K562 (cell line): ENCODE results near the gene PTH1R. TPM values are rescaled to one million over a fixed set of nuclear protein-coding genes. Genes with fewer than 3 reads are reported as not detected.
A peak's percentile ranks its signal among the peaks of the same experiment; 100 is the strongest.

Source experiments
- ATAC-seq: fragments of 200-7000 bp; cut with Tn5 transposase; 3 replicates; pipeline ENCODE4 v1.9.1; 2020; ENCODE audit warnings: moderate library complexity
- BruUV-seq: library from RNA; stranded (reverse); fragments of 400-500 nt; replicated peaks from 2 replicates; lab custom pipeline; 2021; lab: Mats Ljungman, UMichigan
- CTCF ChIA-PET: fragments of 300-600 bp; formaldehyde crosslinking; extraction: SDS; loops from one replicate; lab custom pipeline; 2021; ENCODE audit warnings: low intra/inter-chr PET ratio; lab: Yijun Ruan, JAX
- POLR2A ChIA-PET: fragments of 300-600, 350-650 bp; sonication (Branson Sonifier 250); formaldehyde crosslinking; extraction: SDS; loops from one replicate; lab custom pipeline; 2021; ENCODE audit warnings: antibody characterized with exemption, inconsistent platforms; lab: Yijun Ruan, JAX
- DNase-seq, 4 experiments: peaks; one replicate each; pipeline versions ENCODE4 v3.0.0 to v3.0.0-alpha.2; 2011 to 2018; ENCODE audit warnings: low spot score in 3 of 4, mixed read lengths in 3 of 4; ENCODE audit errors: extremely low read depth in 1 of 4
- FAIRE-seq: peaks from 2 replicates; lab custom pipeline; 2011; peaks lifted over from hg19 to GRCh38; lab: Jason Lieb, UNC
- H2AFZ ChIP-seq: 2 replicates; pipeline ENCODE4 v1.6.0; 2011; ENCODE audit warnings: low read depth, low read length, control low read depth, inconsistent platforms
- H3K27ac ChIP-seq: fragments of 200-600 bp; 3 replicates; pipeline ENCODE4 v1.8.0; 2011; ENCODE audit warnings: low read depth, mild to moderate bottlenecking, control low read depth, inconsistent platforms, low read length, moderate library complexity, mixed read lengths; ENCODE audit errors: extremely low read depth
- H3K27me3 ChIP-seq, 2 experiments: fragments of 300-600 bp in 1 of 2; 2 replicates in 1 of 2; 3 replicates in 1 of 2; pipeline versions ENCODE4 v1.6.0 to v1.8.0; 2011; ENCODE audit warnings: inconsistent platforms in 2 of 2, low read length in 2 of 2, mild to moderate bottlenecking in 1 of 2, mixed read lengths in 1 of 2, moderate library complexity in 1 of 2; ENCODE audit not compliant: control insufficient read depth in 2 of 2, insufficient read depth in 2 of 2
- H3K36me3 ChIP-seq: fragments of 300-600 bp; 3 replicates; pipeline ENCODE4 v1.8.0; 2011; ENCODE audit warnings: mild to moderate bottlenecking, low read length, inconsistent platforms; ENCODE audit not compliant: control insufficient read depth, insufficient read depth
- H3K4me1 ChIP-seq, 2 experiments: fragments of 200-600 bp in 1 of 2; replicated peaks in 1 of 2; 2 replicates in 1 of 2; 3 replicates in 1 of 2; pipeline versions ENCODE4 v1.5.1 to v1.8.0; 2011; ENCODE audit warnings: inconsistent platforms in 2 of 2, low read length in 2 of 2, mild to moderate bottlenecking in 1 of 2, mixed read lengths in 1 of 2, moderate library complexity in 1 of 2; ENCODE audit not compliant: control insufficient read depth in 2 of 2, insufficient read depth in 2 of 2
- H3K4me2 ChIP-seq: 2 replicates; pipeline ENCODE4 v1.6.1; 2011; ENCODE audit warnings: low read length, control low read depth, inconsistent platforms, mixed read lengths; ENCODE audit not compliant: insufficient read depth
- H3K4me3 ChIP-seq: fragments of 200-600 bp; sonication (generic), shearing (Covaris generic); 2 replicates; pipeline ENCODE4 v1.5.1; 2016; ENCODE audit warnings: control low read depth, inconsistent platforms
- H3K79me2 ChIP-seq: fragments of 200-600 bp; 3 replicates; pipeline ENCODE4 v1.8.0; 2011; ENCODE audit warnings: low read length, inconsistent platforms; ENCODE audit not compliant: control insufficient read depth, insufficient read depth
- H3K9ac ChIP-seq, 2 experiments: 2 replicates each; pipeline versions ENCODE4 v1.6.0 to v1.6.1; 2011; ENCODE audit warnings: low read depth in 2 of 2, low read length in 2 of 2, control low read depth in 1 of 2, inconsistent platforms in 1 of 2, mild to moderate bottlenecking in 1 of 2, mixed read lengths in 1 of 2; ENCODE audit not compliant: insufficient read depth in 1 of 2
- H3K9me1 ChIP-seq: one replicate; pipeline ENCODE4 v1.6.0; 2011; ENCODE audit warnings: inconsistent platforms, mild to moderate bottlenecking, low read length, moderate library complexity; ENCODE audit not compliant: control insufficient read depth, insufficient read depth
- H3K9me3 ChIP-seq: replicated peaks from 2 replicates; pipeline ENCODE4 v1.5.1; 2011; ENCODE audit warnings: low read depth, low read length, inconsistent platforms; ENCODE audit not compliant: control insufficient read depth, insufficient read depth
- H4K20me1 ChIP-seq: replicated peaks from 2 replicates; pipeline ENCODE4 v1.6.1; 2011; ENCODE audit warnings: low read length, inconsistent platforms, mixed read lengths; ENCODE audit not compliant: control insufficient read depth, insufficient read depth
- CTCFL ChIP-seq: IDR thresholded peaks from 2 replicates; pipeline ENCODE4 v1.6.1; 2011; ENCODE audit warnings: borderline replicate concordance, low read depth, mild to moderate bottlenecking, moderate library complexity, low read length; ENCODE audit not compliant: insufficient read depth, poor library complexity, severe bottlenecking
- ELF4 ChIP-seq: fragments of 450-650 bp; formaldehyde crosslinking; IDR thresholded peaks from 2 replicates; pipeline ENCODE4 v1.4.0; 2022; ENCODE audit warnings: missing genetic modification characterization
- NCOR1 ChIP-seq: fragments of 450-650 bp; IDR thresholded peaks from 2 replicates; pipeline ENCODE4 v1.6.1; 2016; ENCODE audit warnings: mild to moderate bottlenecking, moderate library complexity
- POLR2G ChIP-seq: fragments of 200-400 bp; formaldehyde crosslinking; IDR thresholded peaks from 2 replicates; pipeline ENCODE4 v1.6.1; 2017; ENCODE audit warnings: low read depth, mild to moderate bottlenecking, antibody characterized with exemption, low read length, moderate library complexity
- PTTG1 ChIP-seq: fragments of 450-650 bp; IDR thresholded peaks from 2 replicates; pipeline ENCODE4 v1.6.1; 2016; ENCODE audit warnings: low read depth, mild to moderate bottlenecking, missing genetic modification characterization, missing compliant biosample characterization
- SAFB ChIP-seq: fragments of 200-400 bp; formaldehyde crosslinking; IDR thresholded peaks from 2 replicates; pipeline ENCODE4 v1.6.1; 2017; ENCODE audit warnings: low read depth, low read length, borderline replicate concordance
- SOX6 ChIP-seq: fragments of 450-650 bp; IDR thresholded peaks from 2 replicates; pipeline ENCODE4 v1.6.1; 2014; ENCODE audit warnings: mild to moderate bottlenecking
- TFAM ChIP-seq: fragments of 250-450 bp; sonication (Bioruptor Pico); conservative IDR thresholded peaks from 2 replicates; pipeline ENCODE4 v1.5.0; 2021; ENCODE audit warnings: mild to moderate bottlenecking, moderate library complexity
- U2AF1 ChIP-seq: fragments of 200-400 bp; formaldehyde crosslinking; optimal IDR thresholded peaks from 2 replicates; pipeline ENCODE3; 2017; ENCODE audit warnings: mild to moderate bottlenecking, low read depth, low read length, moderate library complexity
- U2AF2 ChIP-seq: fragments of 200-400 bp; formaldehyde crosslinking; optimal IDR thresholded peaks from 2 replicates; pipeline ENCODE3; 2017; ENCODE audit warnings: low read depth, mild to moderate bottlenecking, low read length
- ZNF280A ChIP-seq: fragments of 450-650 bp; IDR thresholded peaks from 2 replicates; pipeline ENCODE4 v1.6.1; 2018; ENCODE audit warnings: mild to moderate bottlenecking, low read depth; ENCODE audit not compliant: partially characterized antibody
- WGBS: fragments of 100-300 bp; shearing (Covaris generic); methylation state at CpG from one replicate; pipeline ENCODE4 v1.1.6; 2016; ENCODE audit warnings: low coverage, mixed read lengths; ENCODE audit not compliant: insufficient coverage; ENCODE audit errors: missing lambda C conversion rate; 5-methylcytosine and 5-hydroxymethylcytosine counted together
- in situ Hi-C: fragments of 300-500 bp; cut with MboI; formaldehyde crosslinking; loops from 4 replicates; pipeline ENCODE4 v1.15.0; 2018; ENCODE audit warnings: inconsistent platforms, mixed read lengths
- intact Hi-C: fragments of 100-400 bp; cut with micrococcal nuclease; formaldehyde crosslinking; loops from 2 replicates; pipeline ENCODE4 v1.14.2; 2022
- polyA plus RNA-seq, 8 experiments: library from polyadenylated mRNA; depleted of rRNA in 4 of 8; stranded (reverse) in 5 of 8; unstranded in 3 of 8; fragments of >200 nt; fragmentation: Nextera tagmentation in 2 of 8; fragmentation: Illumina TruSeq in 1 of 8; extraction: Ambion mirVana in 2 of 8; extraction: Trizol in 1 of 8; gene quantifications; 2 replicates each; pipeline versions ENCODE4 v1.2.1 to v1.2.3, GENCODE V29; 2011 to 2014; ENCODE audit warnings: inconsistent platforms in 1 of 8, missing spikeins in 1 of 8
- total RNA-seq, 7 experiments: library from RNA; depleted of rRNA in 6 of 7; stranded (reverse); fragments of >200 nt in 6 of 7; fragmentation: Illumina TruSeq in 2 of 7; extraction: Trizol in 2 of 7; gene quantifications; 2 replicates each; pipeline versions ENCODE4 v1.2.1 to v1.2.3, GENCODE V29; 2011 to 2021; ENCODE audit warnings: low replicate concordance in 1 of 7

The PTH1R gene
- total and polyA plus RNA-seq, 9 of the 15 experiments (the other 6 are each of a cell fraction or from before 2014, with no cell fraction given) = not detected

GRCh38 chr3:46924921-46925584, 47.5 kb downstream of the PTH1R start:
- no peak overlapping the region for H3K4me3 ChIP-seq
- no peaks in the 10 kb centered on the region for H3K9me1 ChIP-seq
- peak overlapping the region in 1 of 2 experiments; percentile 8; a peak in 1 of 4 replicates for H3K9ac ChIP-seq
- H3K36me3 ChIP-seq = peaks cover 93% of the 10 kb centered on the region
- POLR2A ChIA-PET = interaction anchor here (0.7 to 1.2 kb wide), 3 partner anchors 10 to 225 kb away, joined by 3 read pairs; no protein-coding TSS in a partner anchor
- H3K27ac ChIP-seq = no peak overlapping the region
- H3K4me2 ChIP-seq = no peak overlapping the region
- no peak overlapping the region for H2AFZ ChIP-seq
- CTCF ChIA-PET = interaction anchor here (2.7 kb wide), 1 partner anchor 72 kb away, joined by 33 read pairs; no protein-coding TSS in a partner anchor
- no peaks in the 10 kb centered on the region for H3K9me3 ChIP-seq
- ATAC-seq = no peak
- DNase-seq = no peak
- no peaks in the 10 kb centered on the region for H3K27me3 ChIP-seq
- no TSS peak for BruUV-seq
- H4K20me1 ChIP-seq = no peaks in the 10 kb centered on the region; the same call in 1 of the 2 replicates
- intact Hi-C loops = no loop called here
- H3K4me1 ChIP-seq = no peaks in the 10 kb centered on the region
- H3K79me2 ChIP-seq = peaks cover 28% of the 10 kb centered on the region
- in situ Hi-C loops = no loop called here
- no peak for FAIRE-seq
- 96% methylated on average over 10 of the region's 10 CpGs for WGBS
- TF ChIP-seq SOX6 (no peak), POLR2G (0 out of 2 replicates have a peak, but pooled peaks have one; percentile 30)

- Histone ChIP-seq H3K79me2 (peaks cover 34% of the 10 kb centered on the region), H4K20me1 (peaks cover 1% of the 10 kb centered on the region; the same call in 1 of the 2 replicates), H3K4me2 (no peak overlapping the region), H3K27me3 (no peaks in the 10 kb centered on the region), H3K36me3 (peaks cover 93% of the 10 kb centered on the region), H3K4me1 (peaks cover 0 to 2% of the 10 kb centered on the region in 2 experiments; a peak in 1 of 5 replicates), H3K9me1 (no peaks in the 10 kb centered on the region), H3K27ac (no peak overlapping the region), H3K4me3 (no peak overlapping the region), H3K9ac (no peak overlapping the region), H2AFZ (no peak overlapping the region), H3K9me3 (no peaks in the 10 kb centered on the region)
- ChIA-PET CTCF (no interaction called here), POLR2A (interaction anchor here (0.7 to 1.2 kb wide), 3 partner anchors 10 to 224 kb away, joined by 3 read pairs; no protein-coding TSS in a partner anchor)
- no peak for ATAC-seq
- 78% methylated on average over 5 of the region's 5 CpGs for WGBS
- BruUV-seq = no TSS peak
- in situ Hi-C loops = no loop called here
- no peak for DNase-seq
- no peak for FAIRE-seq
- intact Hi-C loops = no loop called here
- TF ChIP-seq U2AF1 (no peak), CTCFL (no peak), ZNF280A (no peak), SAFB (no peak), NCOR1 (no peak), U2AF2 (no peak), TFAM (no peak), PTTG1 (tag) (no peak), ELF4 (CRISPR knock-in tag) (no peak)
Measured at GRCh38 chr3:46925585-46925934, 48.0 kb downstream of the PTH1R start.
